AG09319 (cell line): Measurements from ENCODE around the gene OR10H4.
"Not testable (repeated sequence)": the region's sequence is repeated elsewhere in the genome, so short reads cannot be mapped to it uniquely, and the experiment has no call there.

ENCODE experiments used
- DNase-seq: peaks from one replicate; pipeline ENCODE4 v3.0.0-alpha.2; 2010; ENCODE audit warnings: low read depth; ENCODE audit errors: extremely low read depth
- CTCF ChIP-seq: IDR thresholded peaks from 2 replicates; pipeline ENCODE4 v1.5.1; 2011; ENCODE audit warnings: low read depth, mild to moderate bottlenecking, inconsistent platforms, low read length, moderate library complexity

Gene OR10H4

GRCh38 chr19:15954820-15955219 is 6.0 kb downstream of the OR10H4 start:
- DNase-seq: no peak
- no peak for TF ChIP-seq CTCF

GRCh38 chr19:15962319-15962718 is 13.5 kb downstream of the OR10H4 start:
- TF ChIP-seq CTCF: no peak
- no peak for DNase-seq

- DNase-seq: no peak
These were observed 15.4 kb downstream of the OR10H4 start for GRCh38 chr19:15964231-15964630.

GRCh38 chr19:15971224-15971780 is 22.5 kb downstream of the OR10H4 start:
- TF ChIP-seq CTCF: no peak
- DNase-seq: no peak

More at GRCh38 chr19:15964231-15964630, 15.4 kb downstream of the OR10H4 start:
- TF ChIP-seq CTCF: no peak

- not testable (repeated sequence) for DNase-seq
These were observed 23.2 kb downstream of the OR10H4 start for GRCh38 chr19:15972043-15972442.

- TF ChIP-seq CTCF: no peak
- DNase-seq: no peak
These were observed 26.0 kb downstream of the OR10H4 start for GRCh38 chr19:15974856-15975255.

GRCh38 chr19:15976836-15977689 is 28.3 kb downstream of the OR10H4 start:
- no peak for TF ChIP-seq CTCF
- DNase-seq: no peak

- TF ChIP-seq CTCF: no peak
- DNase-seq: no peak
These were observed 28.9 kb downstream of the OR10H4 start for GRCh38 chr19:15977690-15978089.
